ENCODE results near the gene GBP5.

Gene GBP5

GRCh38 chr1:89274411-89274857 is 1.8 kb upstream of the GBP5 start:
- H2BK120ac ChIP-seq (ENCODE audit: low read depth, low read length): no peak overlapping the region
- H2BK5ac ChIP-seq (ENCODE audit: low read depth, low read length, poor library complexity, severe bottlenecking): no peak overlapping the region
- H2AK5ac ChIP-seq (ENCODE audit: low read length, severe bottlenecking): no peak overlapping the region
- H3K27me3 ChIP-seq (ENCODE audit: control insufficient read depth in 1 of 2, insufficient read depth in 1 of 2, low read length in 2 of 2): no peaks in the 10 kb centered on the region
- H3K4me1 ChIP-seq (ENCODE audit: control insufficient read depth, insufficient read depth, low read depth, low read length): no peaks in the 10 kb centered on the region
- WGBS: 90% methylated on average over 2 of the region's 2 CpGs
- H2BK12ac ChIP-seq (ENCODE audit: low read length in 2 of 2): no peak overlapping the region
- H3K36me3 ChIP-seq (ENCODE audit: control insufficient read depth in 1 of 2, insufficient read depth in 2 of 2, low read depth in 1 of 2, low read length in 2 of 2): no peaks in the 10 kb centered on the region
- no peak overlapping the region for H2BK15ac ChIP-seq (ENCODE audit: low read depth, poor library complexity, severe bottlenecking)
- no peak overlapping the region for H3K18ac ChIP-seq (ENCODE audit: low read depth in 1 of 2, low read length in 2 of 2)
- no peak overlapping the region for H4K8ac ChIP-seq (ENCODE audit: low read length)
- no peaks in the 10 kb centered on the region for H3K79me1 ChIP-seq (replicated peaks; ENCODE audit: low read length, poor library complexity, severe bottlenecking)
- H3K23ac ChIP-seq (ENCODE audit: low read length in 2 of 2): no peak overlapping the region
- H2AFZ ChIP-seq (ENCODE audit: low read depth, low read length): no peak overlapping the region
- no peak overlapping the region for H3K14ac ChIP-seq (ENCODE audit: low read length in 2 of 2)
- no peak overlapping the region for H4K91ac ChIP-seq (ENCODE audit: low read length)
- peak overlapping the region; percentile 62 for H3K9ac ChIP-seq (ENCODE audit: low read length)
- H3K9me3 ChIP-seq (ENCODE audit: control insufficient read depth, low read length): no peaks in the 10 kb centered on the region
- no peak overlapping the region for H3K27ac ChIP-seq (ENCODE audit: low read length, poor library complexity, severe bottlenecking)
- DNase-seq: peak; percentile 6
- H3K4me3 ChIP-seq (ENCODE audit: insufficient read depth in 1 of 2, low read depth in 1 of 2, low read length in 2 of 2): no peak overlapping the region
- no peak overlapping the region for H3K4me2 ChIP-seq (ENCODE audit: low read length, poor library complexity, severe bottlenecking)
- H3K4ac ChIP-seq (ENCODE audit: low read depth in 1 of 2, low read length in 2 of 2): no peak overlapping the region

- Histone ChIP-seq H3K18ac (ENCODE audit: low read depth in 1 of 2, low read length in 2 of 2) (no peak overlapping the region), H2BK15ac (ENCODE audit: low read depth, poor library complexity, severe bottlenecking) (no peak overlapping the region), H2BK5ac (ENCODE audit: low read depth, low read length, poor library complexity, severe bottlenecking) (no peak overlapping the region), H2AFZ (ENCODE audit: low read depth, low read length) (no peak overlapping the region), H3K9me3 (ENCODE audit: control insufficient read depth, low read length) (no peaks in the 10 kb centered on the region), H3K14ac (ENCODE audit: low read length in 2 of 2) (no peak overlapping the region), H3K23ac (ENCODE audit: low read length in 2 of 2) (no peak overlapping the region), H3K4me2 (ENCODE audit: low read length, poor library complexity, severe bottlenecking) (no peak overlapping the region), H3K27me3 (ENCODE audit: control insufficient read depth in 1 of 2, insufficient read depth in 1 of 2, low read length in 2 of 2) (no peaks in the 10 kb centered on the region), H4K8ac (ENCODE audit: low read length) (no peak overlapping the region), H2BK12ac (ENCODE audit: low read length in 2 of 2) (no peak overlapping the region), H3K9ac (ENCODE audit: low read length) (no peak overlapping the region), H2BK120ac (ENCODE audit: low read depth, low read length) (no peak overlapping the region), H4K91ac (ENCODE audit: low read length) (no peak overlapping the region), H2AK5ac (ENCODE audit: low read length, severe bottlenecking) (no peak overlapping the region), H3K36me3 (ENCODE audit: control insufficient read depth in 1 of 2, insufficient read depth in 2 of 2, low read depth in 1 of 2, low read length in 2 of 2) (no peaks in the 10 kb centered on the region), H3K4me3 (ENCODE audit: insufficient read depth in 1 of 2, low read depth in 1 of 2, low read length in 2 of 2) (no peak overlapping the region), H3K4me1 (ENCODE audit: control insufficient read depth, insufficient read depth, low read depth, low read length) (no peaks in the 10 kb centered on the region), H3K4ac (ENCODE audit: low read depth in 1 of 2, low read length in 2 of 2) (no peak overlapping the region), H3K79me1 (replicated peaks; ENCODE audit: low read length, poor library complexity, severe bottlenecking) (no peaks in the 10 kb centered on the region), H3K27ac (ENCODE audit: low read length, poor library complexity, severe bottlenecking) (no peak overlapping the region)
- 91% methylated on average over 12 of the region's 13 CpGs for WGBS
- DNase-seq: no peak
Observed at GRCh38 chr1:89273324-89273778, 691 bp upstream of the GBP5 start.

GRCh38 chr1:89271341-89272015 is 1.2 kb downstream of the GBP5 start:
- Histone ChIP-seq H3K23ac (ENCODE audit: low read length in 2 of 2) (no peak overlapping the region), H3K36me3 (ENCODE audit: control insufficient read depth in 1 of 2, insufficient read depth in 2 of 2, low read depth in 1 of 2, low read length in 2 of 2) (no peaks in the 10 kb centered on the region), H4K8ac (ENCODE audit: low read length) (no peak overlapping the region), H3K4me3 (ENCODE audit: insufficient read depth in 1 of 2, low read depth in 1 of 2, low read length in 2 of 2) (no peak overlapping the region), H4K91ac (ENCODE audit: low read length) (no peak overlapping the region), H3K9me3 (ENCODE audit: control insufficient read depth, low read length) (no peaks in the 10 kb centered on the region), H3K27me3 (ENCODE audit: control insufficient read depth in 1 of 2, insufficient read depth in 1 of 2, low read length in 2 of 2) (no peaks in the 10 kb centered on the region), H3K79me1 (replicated peaks; ENCODE audit: low read length, poor library complexity, severe bottlenecking) (no peaks in the 10 kb centered on the region), H2BK5ac (ENCODE audit: low read depth, low read length, poor library complexity, severe bottlenecking) (no peak overlapping the region), H2AK5ac (ENCODE audit: low read length, severe bottlenecking) (no peak overlapping the region), H2AFZ (ENCODE audit: low read depth, low read length) (no peak overlapping the region), H3K27ac (ENCODE audit: low read length, poor library complexity, severe bottlenecking) (no peak overlapping the region), H3K9ac (ENCODE audit: low read length) (no peak overlapping the region), H2BK12ac (ENCODE audit: low read length in 2 of 2) (no peak overlapping the region), H2BK15ac (ENCODE audit: low read depth, poor library complexity, severe bottlenecking) (no peak overlapping the region), H2BK120ac (ENCODE audit: low read depth, low read length) (no peak overlapping the region), H3K4me1 (ENCODE audit: control insufficient read depth, insufficient read depth, low read depth, low read length) (no peaks in the 10 kb centered on the region), H3K4me2 (ENCODE audit: low read length, poor library complexity, severe bottlenecking) (no peak overlapping the region), H3K14ac (ENCODE audit: low read length in 2 of 2) (no peak overlapping the region), H3K4ac (ENCODE audit: low read depth in 1 of 2, low read length in 2 of 2) (no peak overlapping the region), H3K18ac (ENCODE audit: low read depth in 1 of 2, low read length in 2 of 2) (no peak overlapping the region)
- WGBS: 74% methylated on average over 3 of the region's 3 CpGs
- no peak for DNase-seq

DNA sequence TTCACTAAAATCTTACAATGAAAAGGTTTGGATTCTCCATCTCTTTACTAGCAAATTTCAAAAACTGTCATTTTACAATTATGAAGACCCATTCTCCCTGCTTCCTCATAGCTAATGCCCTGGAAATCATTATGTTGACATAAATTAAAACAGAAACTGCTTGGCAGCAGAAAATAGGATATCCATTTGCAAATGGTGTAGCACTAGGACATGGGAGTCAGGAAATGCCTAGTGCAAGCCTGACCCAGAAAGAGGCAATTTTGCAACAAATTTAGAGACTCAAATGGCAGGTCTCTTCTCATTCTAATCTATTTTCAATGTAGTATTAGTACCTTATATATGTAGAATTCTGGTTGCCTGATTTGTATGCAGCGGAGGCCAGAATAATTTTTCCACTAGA is 2.2 kb downstream of the GBP5 start:
- Histone ChIP-seq H4K8ac (ENCODE audit: low read length) (no peak overlapping the region), H3K14ac (ENCODE audit: low read length in 2 of 2) (no peak overlapping the region), H4K91ac (ENCODE audit: low read length) (no peak overlapping the region), H3K9ac (ENCODE audit: low read length) (no peak overlapping the region), H3K4ac (ENCODE audit: low read depth in 1 of 2, low read length in 2 of 2) (no peak overlapping the region), H3K23ac (ENCODE audit: low read length in 2 of 2) (no peak overlapping the region), H2BK12ac (ENCODE audit: low read length in 2 of 2) (no peak overlapping the region), H2AFZ (ENCODE audit: low read depth, low read length) (no peak overlapping the region), H3K4me2 (ENCODE audit: low read length, poor library complexity, severe bottlenecking) (no peak overlapping the region), H3K27me3 (ENCODE audit: control insufficient read depth in 1 of 2, insufficient read depth in 1 of 2, low read length in 2 of 2) (no peaks in the 10 kb centered on the region), H3K27ac (ENCODE audit: low read length, poor library complexity, severe bottlenecking) (no peak overlapping the region), H3K4me1 (ENCODE audit: control insufficient read depth, insufficient read depth, low read depth, low read length) (no peaks in the 10 kb centered on the region), H3K4me3 (ENCODE audit: insufficient read depth in 1 of 2, low read depth in 1 of 2, low read length in 2 of 2) (no peak overlapping the region), H3K18ac (ENCODE audit: low read depth in 1 of 2, low read length in 2 of 2) (no peak overlapping the region), H3K79me1 (replicated peaks; ENCODE audit: low read length, poor library complexity, severe bottlenecking) (no peaks in the 10 kb centered on the region), H2BK15ac (ENCODE audit: low read depth, poor library complexity, severe bottlenecking) (no peak overlapping the region), H3K9me3 (ENCODE audit: control insufficient read depth, low read length) (no peaks in the 10 kb centered on the region), H2BK5ac (ENCODE audit: low read depth, low read length, poor library complexity, severe bottlenecking) (no peak overlapping the region), H2BK120ac (ENCODE audit: low read depth, low read length) (no peak overlapping the region), H2AK5ac (ENCODE audit: low read length, severe bottlenecking) (no peak overlapping the region), H3K36me3 (ENCODE audit: control insufficient read depth in 1 of 2, insufficient read depth in 2 of 2, low read depth in 1 of 2, low read length in 2 of 2) (no peaks in the 10 kb centered on the region)
- no CpG with 5 or more reads among the region's 1 CpG for WGBS
- no peak for DNase-seq

Data from mesenchymal stem cell (in vitro differentiated cells and primary cell).